GM23248 (cell line): Measurements from ENCODE around the gene IFFO2. TPM values are rescaled to one million over a fixed set of nuclear protein-coding genes. Genes with fewer than 3 reads are reported as not detected.

Experiments
- DNase-seq: peaks from one replicate; pipeline ENCODE4 v3.0.0-alpha.2; 2015
- H2AFZ ChIP-seq: fragments of 200-600 bp; sonication (generic); 2 replicates; pipeline ENCODE4 v1.6.1; 2016; ENCODE audit warnings: antibody characterized with exemption
- H3F3A ChIP-seq: fragments of 200-600 bp; sonication (generic); 2 replicates; pipeline ENCODE4 v1.6.1; 2016; ENCODE audit warnings: mild to moderate bottlenecking, antibody characterized with exemption, mixed run types; ENCODE audit not compliant: insufficient read depth
- H3K27ac ChIP-seq: fragments of 200-600 bp; sonication (generic); 2 replicates; pipeline ENCODE4 v1.5.1; 2016; ENCODE audit warnings: mild to moderate bottlenecking
- H3K27me3 ChIP-seq: fragments of 200-600 bp; sonication (generic); replicated peaks from 2 replicates; pipeline ENCODE4 v1.6.1; 2016; ENCODE audit warnings: mild to moderate bottlenecking; ENCODE audit not compliant: insufficient read depth
- H3K36me3 ChIP-seq: fragments of 200-600 bp; sonication (generic); 2 replicates; pipeline ENCODE4 v1.6.1; 2016; ENCODE audit warnings: low read depth, mild to moderate bottlenecking
- H3K4me1 ChIP-seq: fragments of 200-600 bp; sonication (generic); 2 replicates; pipeline ENCODE4 v1.6.1; 2016; ENCODE audit warnings: mild to moderate bottlenecking; ENCODE audit not compliant: insufficient read depth
- H3K4me2 ChIP-seq: fragments of 200-600 bp; sonication (generic); one replicate; pipeline ENCODE4 v1.6.1; 2016; ENCODE audit warnings: mild to moderate bottlenecking; ENCODE audit not compliant: unreplicated experiment
- H3K4me3 ChIP-seq: fragments of 200-600 bp; sonication (generic); 2 replicates; pipeline ENCODE4 v1.5.1; 2016; ENCODE audit warnings: mild to moderate bottlenecking
- H3K79me2 ChIP-seq: fragments of 200-600 bp; sonication (generic); 2 replicates; pipeline ENCODE4 v1.6.1; 2016; ENCODE audit warnings: mild to moderate bottlenecking; ENCODE audit not compliant: insufficient read depth
- H3K9ac ChIP-seq: fragments of 200-600 bp; sonication (generic); 2 replicates; pipeline ENCODE4 v1.6.1; 2016; ENCODE audit warnings: mild to moderate bottlenecking
- H3K9me2 ChIP-seq: fragments of 200-600 bp; sonication (generic); 2 replicates; pipeline ENCODE4 v1.6.1; 2016; ENCODE audit warnings: mixed run types, mild to moderate bottlenecking, moderate library complexity; ENCODE audit not compliant: insufficient read depth
- H3K9me3 ChIP-seq: fragments of 200-600 bp; sonication (generic); one replicate; pipeline ENCODE4 v1.6.1; 2017; ENCODE audit warnings: low read depth
- H4K20me1 ChIP-seq: fragments of 200-600 bp; sonication (generic); 2 replicates; pipeline ENCODE4 v1.6.0; 2016; ENCODE audit not compliant: insufficient read depth
- EZH2 ChIP-seq: fragments of 200-600 bp; sonication (generic); IDR thresholded peaks from 2 replicates; pipeline ENCODE4 v1.6.1; 2018; ENCODE audit warnings: antibody characterized with exemption, mild to moderate bottlenecking; ENCODE audit not compliant: insufficient read depth, poor library complexity, severe bottlenecking
- EZH2phosphoT487 ChIP-seq: fragments of 200-600 bp; sonication (generic); IDR thresholded peaks from 2 replicates; pipeline ENCODE4 v1.6.1; 2018; ENCODE audit warnings: antibody characterized with exemption, moderate library complexity, mild to moderate bottlenecking, low read depth; ENCODE audit not compliant: insufficient read depth
- WGBS, 2 experiments: methylation state at CpG; one replicate each; pipeline ENCODE4 v1.1.6; 2015 to 2017; ENCODE audit warnings: low lambda C conversion rate in 2 of 2, low coverage in 1 of 2; ENCODE audit errors: missing lambda C conversion rate in 2 of 2; 5-methylcytosine and 5-hydroxymethylcytosine counted together
- in situ Hi-C: fragments of 300-500 bp; cut with MboI; formaldehyde crosslinking; loops from 2 replicates; pipeline ENCODE4 v1.15.0; 2020
- polyA plus RNA-seq: library from polyadenylated mRNA; unstranded; fragments of >200 nt; fragmentation: Nextera tagmentation; extraction: Ambion mirVana; gene quantifications from 2 replicates; pipeline ENCODE4 v1.2.1, GENCODE V29; 2016
- total RNA-seq: library from RNA; depleted of rRNA; stranded (reverse); fragments of >200 nt; shearing (Covaris generic); gene quantifications from 2 replicates; pipeline ENCODE4 v1.2.3, GENCODE V29; 2014

The IFFO2 gene
- total and polyA plus RNA-seq, 2 experiments from 2014 or later, result 0.60 to 12.8 TPM

DNA sequence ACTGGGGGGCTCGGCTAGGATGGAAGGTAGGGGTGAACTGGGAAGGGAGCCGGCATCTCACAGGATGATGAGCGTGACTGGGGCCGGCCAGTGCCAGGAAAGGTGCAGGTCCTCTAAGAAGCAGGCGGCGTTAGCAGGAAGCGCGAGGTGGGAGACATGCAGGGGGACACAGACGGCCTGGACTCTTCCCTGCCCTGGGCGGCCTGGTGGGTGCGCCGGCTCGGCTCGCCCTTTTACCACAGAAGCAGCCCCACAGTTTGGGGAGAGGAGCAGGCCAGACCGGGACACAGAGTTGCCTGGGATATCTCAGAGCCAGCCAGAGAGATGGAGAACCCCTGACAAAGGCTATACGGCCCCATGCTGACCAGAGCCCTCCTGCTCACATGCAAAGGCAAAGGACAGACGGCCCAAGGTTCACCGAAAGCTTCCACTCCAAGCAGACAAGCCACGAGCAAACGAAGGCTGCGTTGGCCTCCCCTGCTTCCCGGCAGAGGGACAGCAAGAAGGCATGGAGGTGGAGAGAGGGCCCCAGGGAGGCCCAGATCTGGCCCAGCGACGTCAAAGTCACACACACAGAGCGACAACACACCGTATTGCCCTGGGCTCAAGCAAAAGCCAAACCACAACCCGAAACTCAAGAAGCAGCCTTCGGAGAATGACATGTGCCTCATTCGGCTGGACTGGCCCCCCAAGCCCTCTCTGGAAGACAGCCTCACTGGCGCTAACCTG, 39.2 kb downstream of the IFFO2 start:
- in situ Hi-C loops, result no loop called here
- peaks cover 31% of the 10 kb centered on the region for H3K79me2 ChIP-seq

DNA sequence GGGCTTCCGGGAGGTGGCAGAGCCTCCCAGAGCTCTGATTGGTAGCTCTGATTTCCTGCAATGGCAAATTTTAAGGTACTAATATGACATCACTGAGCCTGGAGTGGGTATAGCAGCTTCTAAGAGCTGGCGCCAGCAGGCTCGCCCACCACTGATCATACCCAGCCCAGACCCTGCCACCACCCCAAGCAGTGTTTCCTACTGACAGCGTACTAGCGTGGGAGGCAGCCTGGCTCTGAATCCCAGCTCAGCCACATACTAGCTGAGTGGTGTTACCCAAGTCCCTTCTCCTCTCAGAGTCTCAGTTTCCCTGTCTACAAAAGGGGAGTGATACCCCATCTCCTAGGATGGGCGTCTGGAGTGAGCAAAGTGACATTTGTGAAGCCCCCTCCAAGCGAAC, 41.1 kb downstream of the IFFO2 start:
- no peaks in the 10 kb centered on the region for H3K9me2 ChIP-seq
- H4K20me1 ChIP-seq, result no peaks in the 10 kb centered on the region
- TF ChIP-seq EZH2phosphoT487, result no peak
- TF ChIP-seq EZH2, result no peak
- H3K9ac ChIP-seq, result no peak overlapping the region
- H2AFZ ChIP-seq, result no peak overlapping the region
- H3K27me3 ChIP-seq, result no peaks in the 10 kb centered on the region
- peaks cover 9% of the 10 kb centered on the region; the same call in 1 of the 2 replicates for H3K4me1 ChIP-seq
- no peak overlapping the region for H3K4me3 ChIP-seq
- peaks cover 12% of the 10 kb centered on the region for H3K79me2 ChIP-seq
- H3K36me3 ChIP-seq, result peaks cover 10% of the 10 kb centered on the region; the same call in 1 of the 2 replicates
- 77 to 83% methylated on average over 7 of the region's 7 CpGs for WGBS, 2 experiments
- no peaks in the 10 kb centered on the region for H3F3A ChIP-seq
- H3K9me3 ChIP-seq, result no peaks in the 10 kb centered on the region
- no peak overlapping the region for H3K4me2 ChIP-seq
- DNase-seq, result no peak
- in situ Hi-C loops, result no loop called here
- no peak overlapping the region for H3K27ac ChIP-seq

More for the DNA sequence above, 39.2 kb downstream of the IFFO2 start:
- TF ChIP-seq EZH2 (no peak), EZH2phosphoT487 (no peak)
- DNase-seq, result no peak
- WGBS, 2 experiments, result 91 to 93% methylated on average over 30 of the region's 30 CpGs
- Histone ChIP-seq H3K9me2 (no peaks in the 10 kb centered on the region), H3K4me3 (no peak overlapping the region), H3K4me2 (no peak overlapping the region), H3K9ac (no peak overlapping the region), H3K4me1 (peaks cover 17% of the 10 kb centered on the region), H3K36me3 (peaks cover 4% of the 10 kb centered on the region; the same call in 1 of the 2 replicates), H3K9me3 (no peaks in the 10 kb centered on the region), H3F3A (0 out of 2 replicates have a peak, but pooled peaks cover 8% of the 10 kb centered on the region), H4K20me1 (no peaks in the 10 kb centered on the region), H3K27me3 (no peaks in the 10 kb centered on the region), H2AFZ (no peak overlapping the region), H3K27ac (no peak overlapping the region)

- peak overlapping the region; percentile 59 for H3K27ac ChIP-seq
- H3K9me2 ChIP-seq, result no peaks in the 10 kb centered on the region
- H3K9ac ChIP-seq, result peak overlapping the region; percentile 65
- peaks cover 6% of the 10 kb centered on the region; the same call in 1 of the 2 replicates for H3K36me3 ChIP-seq
- 18 to 21% methylated on average over 22 of the region's 22 CpGs for WGBS, 2 experiments
- H3K4me2 ChIP-seq, result no peak overlapping the region
- H3F3A ChIP-seq, result no peaks in the 10 kb centered on the region
- H2AFZ ChIP-seq, result peak overlapping the region; percentile 61
- TF ChIP-seq EZH2, result no peak
- TF ChIP-seq EZH2phosphoT487, result no peak
- H4K20me1 ChIP-seq, result no peaks in the 10 kb centered on the region
- in situ Hi-C loops, result no loop called here
- DNase-seq, result peak; percentile 87
- H3K79me2 ChIP-seq, result no peaks in the 10 kb centered on the region; the same call in 1 of the 2 replicates
- 0 out of 2 replicates have a peak overlapping the region, but pooled peaks have one; percentile 9 for H3K4me3 ChIP-seq
- peaks cover 9% of the 10 kb centered on the region; the same call in 1 of the 2 replicates for H3K4me1 ChIP-seq
- H3K27me3 ChIP-seq, result no peaks in the 10 kb centered on the region
- H3K9me3 ChIP-seq, result no peaks in the 10 kb centered on the region
Measured at GRCh38 chr1:18913065-18913835, 43.2 kb downstream of the IFFO2 start.

GRCh38 chr1:18912550-18912949, 43.9 kb downstream of the IFFO2 start:
- H3K4me2 ChIP-seq, result no peak overlapping the region
- no peaks in the 10 kb centered on the region for H3K27me3 ChIP-seq
- H3K79me2 ChIP-seq, result no peaks in the 10 kb centered on the region
- no peak for DNase-seq
- peaks cover 6% of the 10 kb centered on the region; the same call in 1 of the 2 replicates for H3K36me3 ChIP-seq
- H3K9me2 ChIP-seq, result no peaks in the 10 kb centered on the region
- H2AFZ ChIP-seq, result no peak overlapping the region; the same call in 1 of the 2 replicates
- H3K9ac ChIP-seq, result peak overlapping the region; percentile 65; the same call in 1 of the 2 replicates
- H3K4me1 ChIP-seq, result peaks cover 9% of the 10 kb centered on the region; the same call in 1 of the 2 replicates
- in situ Hi-C loops, result no loop called here
- no peak overlapping the region for H3K4me3 ChIP-seq
- H3K27ac ChIP-seq, result no peak overlapping the region
- TF ChIP-seq EZH2phosphoT487 (no peak), EZH2 (no peak)
- 68 to 73% methylated on average over 3 of the region's 3 CpGs for WGBS, 2 experiments
- H3K9me3 ChIP-seq, result no peaks in the 10 kb centered on the region
- H4K20me1 ChIP-seq, result no peaks in the 10 kb centered on the region
- H3F3A ChIP-seq, result no peaks in the 10 kb centered on the region
